Lower lobe of right lung (tissue), 2 donors: Measurements from ENCODE around the gene MYO3A. TPM values are rescaled to one million over a fixed set of nuclear protein-coding genes. Genes with fewer than 3 reads are reported as not detected.

Experiments
- ATAC-seq, 2 donors: fragments of 200-7000 bp; cut with Tn5 transposase; one replicate each; pipeline ENCODE4 v1.9.1; 2020 to 2022; ENCODE audit warnings: mild to moderate bottlenecking in 2 of 2, moderate library complexity in 2 of 2
- DNase-seq: peaks from one replicate; pipeline ENCODE4 v3.0.0-alpha.2; 2020
- H3K27ac ChIP-seq: fragments of 200-600 bp; one replicate; pipeline ENCODE4 v1.8.0; 2022
- H3K27me3 ChIP-seq: fragments of 200-600 bp; one replicate; pipeline ENCODE4 v1.8.0; 2022; ENCODE audit warnings: low read depth
- H3K36me3 ChIP-seq: fragments of 200-600 bp; one replicate; pipeline ENCODE4 v1.8.0; 2022; ENCODE audit warnings: mild to moderate bottlenecking
- H3K4me1 ChIP-seq: fragments of 200-600 bp; one replicate; pipeline ENCODE4 v1.8.0; 2022
- H3K4me3 ChIP-seq: fragments of 200-600 bp; one replicate; pipeline ENCODE4 v1.8.0; 2022; ENCODE audit warnings: mild to moderate bottlenecking
- H3K9me3 ChIP-seq: fragments of 200-600 bp; one replicate; pipeline ENCODE4 v1.8.0; 2022
- intact Hi-C: fragments of 100-400 bp; cut with DNase I; formaldehyde crosslinking; loops from one replicate; pipeline ENCODE4 v1.11.0; 2022
- long read RNA-seq: library from polyadenylated mRNA; unstranded; transcript quantifications from one replicate; pipeline ENCODE4 v2.0.0, GENCODE V29; 2021
- total RNA-seq: library from RNA; stranded (reverse); fragmentation: NEBNext Ultra II Directional; extraction: Animal tissue kit (Norgen Biotek cat#: 25700); gene quantifications from one replicate; pipeline ENCODE4 v1.2.1, GENCODE V29; 2021
- TF ChIP-seq, protein P1 (sequence below): fragments of 200-600 bp; IDR thresholded peaks from one replicate; pipeline ENCODE4 v1.8.0; 2022; ENCODE audit warnings: antibody characterized with exemption, mild to moderate bottlenecking
- donor health status: DM: no; HTN: yes; CAD: no; lungs with severe emphysema.

MYO3A gene, protein sequence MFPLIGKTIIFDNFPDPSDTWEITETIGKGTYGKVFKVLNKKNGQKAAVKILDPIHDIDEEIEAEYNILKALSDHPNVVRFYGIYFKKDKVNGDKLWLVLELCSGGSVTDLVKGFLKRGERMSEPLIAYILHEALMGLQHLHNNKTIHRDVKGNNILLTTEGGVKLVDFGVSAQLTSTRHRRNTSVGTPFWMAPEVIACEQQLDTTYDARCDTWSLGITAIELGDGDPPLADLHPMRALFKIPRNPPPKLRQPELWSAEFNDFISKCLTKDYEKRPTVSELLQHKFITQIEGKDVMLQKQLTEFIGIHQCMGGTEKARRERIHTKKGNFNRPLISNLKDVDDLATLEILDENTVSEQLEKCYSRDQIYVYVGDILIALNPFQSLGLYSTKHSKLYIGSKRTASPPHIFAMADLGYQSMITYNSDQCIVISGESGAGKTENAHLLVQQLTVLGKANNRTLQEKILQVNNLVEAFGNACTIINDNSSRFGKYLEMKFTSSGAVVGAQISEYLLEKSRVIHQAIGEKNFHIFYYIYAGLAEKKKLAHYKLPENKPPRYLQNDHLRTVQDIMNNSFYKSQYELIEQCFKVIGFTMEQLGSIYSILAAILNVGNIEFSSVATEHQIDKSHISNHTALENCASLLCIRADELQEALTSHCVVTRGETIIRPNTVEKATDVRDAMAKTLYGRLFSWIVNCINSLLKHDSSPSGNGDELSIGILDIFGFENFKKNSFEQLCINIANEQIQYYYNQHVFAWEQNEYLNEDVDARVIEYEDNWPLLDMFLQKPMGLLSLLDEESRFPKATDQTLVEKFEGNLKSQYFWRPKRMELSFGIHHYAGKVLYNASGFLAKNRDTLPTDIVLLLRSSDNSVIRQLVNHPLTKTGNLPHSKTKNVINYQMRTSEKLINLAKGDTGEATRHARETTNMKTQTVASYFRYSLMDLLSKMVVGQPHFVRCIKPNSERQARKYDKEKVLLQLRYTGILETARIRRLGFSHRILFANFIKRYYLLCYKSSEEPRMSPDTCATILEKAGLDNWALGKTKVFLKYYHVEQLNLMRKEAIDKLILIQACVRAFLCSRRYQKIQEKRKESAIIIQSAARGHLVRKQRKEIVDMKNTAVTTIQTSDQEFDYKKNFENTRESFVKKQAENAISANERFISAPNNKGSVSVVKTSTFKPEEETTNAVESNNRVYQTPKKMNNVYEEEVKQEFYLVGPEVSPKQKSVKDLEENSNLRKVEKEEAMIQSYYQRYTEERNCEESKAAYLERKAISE (N-terminal part only)
- total RNA-seq: 0.44 TPM
- long read RNA-seq: 0 reads

DNA sequence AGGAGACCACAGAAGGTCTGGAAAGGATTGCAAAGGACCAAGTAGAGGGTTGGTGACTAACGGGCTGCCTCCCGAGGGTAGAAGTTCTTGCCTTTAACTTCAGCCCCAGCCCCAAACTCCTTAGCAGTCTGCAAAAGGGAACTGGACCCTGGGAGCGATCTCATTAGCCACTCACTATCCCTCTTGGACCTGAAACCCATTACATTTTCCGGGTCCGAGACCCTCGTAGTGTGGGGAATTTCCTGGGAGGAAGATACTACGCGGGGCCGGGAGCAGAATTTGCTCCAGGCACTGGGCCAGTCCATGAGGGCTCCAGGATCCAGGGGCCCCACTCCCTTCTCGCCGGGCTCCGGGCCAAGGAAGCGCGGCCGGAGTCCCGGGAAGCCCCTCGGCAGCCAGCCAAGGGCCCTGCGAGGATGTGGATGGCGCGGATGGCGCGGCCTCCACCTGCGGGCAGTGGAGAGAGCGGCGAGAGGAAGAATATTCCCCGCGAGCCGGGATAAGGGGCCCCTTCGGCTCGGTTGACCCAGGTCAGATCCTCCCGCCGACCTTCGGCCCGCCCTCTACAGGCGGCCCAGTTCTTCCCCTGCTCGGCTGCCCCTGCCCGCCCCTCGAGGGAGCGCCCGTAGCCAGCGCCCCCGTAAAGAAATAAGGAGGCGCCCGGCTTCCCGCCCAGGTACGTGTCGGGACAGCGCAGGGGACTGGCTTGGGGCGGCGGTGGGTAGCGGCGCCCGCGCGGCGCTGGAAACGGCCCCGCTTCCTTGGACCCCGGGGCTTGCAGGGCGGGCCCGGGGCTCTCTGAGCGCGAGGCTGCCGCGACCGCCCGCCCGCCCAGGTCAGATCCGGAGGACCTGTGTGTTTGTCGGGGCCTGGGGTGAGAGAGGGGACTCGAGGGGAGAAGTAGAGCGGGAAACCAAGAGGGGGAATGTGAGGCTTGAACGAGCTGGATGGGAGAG is at the start of gene MYO3A:
Gene MYO3A (plus strand): TSS at position 577 of the 956 bp plus-strand sequence. CDS start 17,882 bp downstream, outside the sequence.
- DNase-seq (no peak), ATAC-seq (peak; percentile 61 to 67)
- Histone ChIP-seq H3K9me3 (no peaks in the 10 kb centered on the region), H3K36me3 (no peaks in the 10 kb centered on the region), H3K4me3 (peak within 1 kb of the TSS; percentile 41), H3K27ac (no peak within 1 kb of the TSS), H3K4me1 (no peaks in the 10 kb centered on the region), H3K27me3 (peaks cover 38% of the 10 kb centered on the region)
- intact Hi-C loops: no loop called here
- TF ChIP-seq, protein P1, sequence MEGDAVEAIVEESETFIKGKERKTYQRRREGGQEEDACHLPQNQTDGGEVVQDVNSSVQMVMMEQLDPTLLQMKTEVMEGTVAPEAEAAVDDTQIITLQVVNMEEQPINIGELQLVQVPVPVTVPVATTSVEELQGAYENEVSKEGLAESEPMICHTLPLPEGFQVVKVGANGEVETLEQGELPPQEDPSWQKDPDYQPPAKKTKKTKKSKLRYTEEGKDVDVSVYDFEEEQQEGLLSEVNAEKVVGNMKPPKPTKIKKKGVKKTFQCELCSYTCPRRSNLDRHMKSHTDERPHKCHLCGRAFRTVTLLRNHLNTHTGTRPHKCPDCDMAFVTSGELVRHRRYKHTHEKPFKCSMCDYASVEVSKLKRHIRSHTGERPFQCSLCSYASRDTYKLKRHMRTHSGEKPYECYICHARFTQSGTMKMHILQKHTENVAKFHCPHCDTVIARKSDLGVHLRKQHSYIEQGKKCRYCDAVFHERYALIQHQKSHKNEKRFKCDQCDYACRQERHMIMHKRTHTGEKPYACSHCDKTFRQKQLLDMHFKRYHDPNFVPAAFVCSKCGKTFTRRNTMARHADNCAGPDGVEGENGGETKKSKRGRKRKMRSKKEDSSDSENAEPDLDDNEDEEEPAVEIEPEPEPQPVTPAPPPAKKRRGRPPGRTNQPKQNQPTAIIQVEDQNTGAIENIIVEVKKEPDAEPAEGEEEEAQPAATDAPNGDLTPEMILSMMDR: no peak

DNA sequence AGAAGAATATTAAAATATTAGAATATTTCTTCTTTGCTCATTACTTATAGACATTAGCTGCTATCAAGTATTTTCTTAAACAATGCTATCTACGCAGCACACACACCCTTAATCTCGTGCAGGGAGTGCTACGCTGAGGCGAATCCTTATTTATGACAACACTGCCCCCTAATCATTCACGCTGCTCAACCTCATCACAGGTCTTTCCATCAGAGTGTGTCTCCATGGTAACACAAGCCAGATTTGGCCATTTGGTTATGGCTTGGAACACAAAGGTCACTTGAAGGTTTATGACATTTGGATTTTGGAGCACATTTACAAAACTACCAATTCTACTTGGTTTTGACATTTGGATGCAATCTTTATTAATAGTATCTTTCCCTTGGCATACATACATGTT is 45.4 kb upstream of the MYO3A start:
- H3K9me3 ChIP-seq: no peaks in the 10 kb centered on the region
- no peak overlapping the region for H3K4me3 ChIP-seq
- TF ChIP-seq, protein P1: no peak
- peaks cover 3% of the 10 kb centered on the region for H3K27me3 ChIP-seq
- no peaks in the 10 kb centered on the region for H3K4me1 ChIP-seq
- no peaks in the 10 kb centered on the region for H3K36me3 ChIP-seq
- H3K27ac ChIP-seq: no peak overlapping the region
- no peak for ATAC-seq
- no peak for DNase-seq
- intact Hi-C loops: no loop called here

DNA sequence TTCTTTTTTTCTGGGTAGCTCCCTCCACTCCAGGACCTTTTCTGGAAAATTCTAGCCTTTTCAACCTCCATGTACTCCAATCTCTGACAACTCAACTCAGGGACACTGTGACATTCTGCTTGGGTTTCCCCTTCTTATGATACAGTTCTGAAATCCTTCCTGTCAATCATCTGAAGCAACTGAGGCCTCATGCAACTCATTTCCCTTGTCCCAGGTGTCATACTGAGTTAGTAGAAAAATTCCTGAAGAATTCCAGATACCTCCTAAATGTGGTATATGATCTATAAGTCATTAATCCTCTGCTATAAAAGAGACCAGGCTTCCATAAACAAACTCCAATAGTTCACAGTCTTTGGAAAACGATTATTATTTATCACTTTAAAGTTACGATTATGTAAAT is 43.0 kb upstream of the MYO3A start:
- no peaks in the 10 kb centered on the region for H3K36me3 ChIP-seq
- DNase-seq (no peak), ATAC-seq (no peak)
- no peak overlapping the region for H3K4me3 ChIP-seq
- peaks cover 3% of the 10 kb centered on the region for H3K27me3 ChIP-seq
- no peaks in the 10 kb centered on the region for H3K9me3 ChIP-seq
- intact Hi-C loops: no loop called here
- H3K4me1 ChIP-seq: no peaks in the 10 kb centered on the region
- TF ChIP-seq, protein P1: no peak
- no peak overlapping the region for H3K27ac ChIP-seq

DNA sequence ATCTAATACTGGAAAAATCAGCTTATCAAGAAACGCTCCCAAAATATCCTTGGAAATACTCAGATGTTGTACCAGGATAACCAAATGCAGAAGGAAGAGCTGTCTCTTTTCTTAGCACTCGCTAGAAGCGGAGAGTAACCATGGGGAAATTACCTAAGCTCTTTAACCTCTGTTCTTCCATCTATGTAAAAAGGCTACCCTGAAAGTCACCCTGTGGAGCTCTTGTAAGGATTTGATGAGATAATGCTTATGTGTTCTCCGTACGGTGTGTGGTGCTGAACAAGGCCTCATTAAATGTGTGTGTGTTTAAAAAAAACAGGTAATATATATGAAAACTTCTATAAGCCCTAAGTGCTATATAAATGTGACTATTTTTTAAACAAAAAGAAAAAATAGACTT is 38.2 kb upstream of the MYO3A start:
- no peak overlapping the region for H3K4me3 ChIP-seq

More for the DNA sequence above, 38.2 kb upstream of the MYO3A start:
- no peaks in the 10 kb centered on the region for H3K4me1 ChIP-seq
- ATAC-seq (no peak), DNase-seq (no peak)
- peaks cover 3% of the 10 kb centered on the region for H3K27me3 ChIP-seq
- intact Hi-C loops: no loop called here
- H3K36me3 ChIP-seq: no peaks in the 10 kb centered on the region
- TF ChIP-seq, protein P1: no peak
- no peaks in the 10 kb centered on the region for H3K9me3 ChIP-seq
- H3K27ac ChIP-seq: no peak overlapping the region
